Caco-2 (cell line): ENCODE data around the gene FOSL2. TPM values are rescaled to one million over a fixed set of nuclear protein-coding genes. Genes with fewer than 3 reads are reported as not detected.

Source experiments
- BruUV-seq: library from RNA; stranded (reverse); fragments of 400-500 nt; replicated peaks from 2 replicates; lab custom pipeline; 2021; lab: Mats Ljungman, UMichigan
- CTCF ChIA-PET: fragments of 300-600 bp; sonication (Branson Sonifier 250); formaldehyde crosslinking; loops from one replicate; lab custom pipeline; 2022; ENCODE audit warnings: antibody characterized with exemption; lab: Charles Lee
- POLR2A ChIA-PET: fragments of 300-600 bp; sonication (Branson Sonifier 250); formaldehyde crosslinking; loops from one replicate; lab custom pipeline; 2022; ENCODE audit warnings: antibody characterized with exemption; lab: Charles Lee
- DNase-seq, 2 experiments: peaks; one replicate each; pipeline versions ENCODE4 v3.0.0 to v3.0.0-alpha.2; 2020 to 2022
- H3K27me3 ChIP-seq: replicated peaks from 2 replicates; pipeline ENCODE4 v1.6.0; 2011; ENCODE audit warnings: low read length; ENCODE audit not compliant: control insufficient read depth, insufficient read depth
- H3K36me3 ChIP-seq: 2 replicates; pipeline ENCODE4 v1.5.1; 2011; ENCODE audit warnings: low read length; ENCODE audit not compliant: control insufficient read depth, insufficient read depth
- H3K4me1 ChIP-seq: fragments of 250-450 bp; sonication (Bioruptor Pico); 2 replicates; pipeline ENCODE4 v1.5.1; 2020; ENCODE audit warnings: mild to moderate bottlenecking
- H3K4me3 ChIP-seq: 2 replicates; pipeline ENCODE4 v1.5.1; 2011; ENCODE audit warnings: low read depth, mild to moderate bottlenecking, control low read depth, low read length
- H3K9me3 ChIP-seq: fragments of 250-450 bp; sonication (Bioruptor Pico); 2 replicates; pipeline ENCODE4 v1.5.1; 2020; ENCODE audit warnings: mild to moderate bottlenecking, moderate library complexity
- H3K27ac Mint-ChIP-seq: one replicate; pipeline ENCODE4 v1.8.0; 2022; ENCODE audit warnings: mixed read lengths; ENCODE audit not compliant: unreplicated experiment
- H3K27me3 Mint-ChIP-seq: one replicate; pipeline ENCODE4 v1.8.0; 2022; ENCODE audit warnings: mixed read lengths; ENCODE audit not compliant: insufficient read depth, unreplicated experiment
- H3K36me3 Mint-ChIP-seq: one replicate; pipeline ENCODE4 v1.8.0; 2022; ENCODE audit warnings: mild to moderate bottlenecking, mixed read lengths; ENCODE audit not compliant: insufficient read depth, unreplicated experiment
- H3K4me1 Mint-ChIP-seq: one replicate; pipeline ENCODE4 v1.8.0; 2022; ENCODE audit warnings: low read depth, mixed read lengths; ENCODE audit not compliant: unreplicated experiment
- H3K4me3 Mint-ChIP-seq: one replicate; pipeline ENCODE4 v1.8.0; 2022; ENCODE audit warnings: mild to moderate bottlenecking, moderate library complexity, mixed read lengths; ENCODE audit not compliant: unreplicated experiment
- H3K9me3 Mint-ChIP-seq: one replicate; pipeline ENCODE4 v1.8.0; 2022; ENCODE audit warnings: mixed read lengths; ENCODE audit not compliant: unreplicated experiment
- CTCF ChIP-seq, 2 experiments: fragments of 200-600 bp in 1 of 2; IDR thresholded peaks; 1 replicate in 1 of 2; 2 replicates in 1 of 2; pipeline versions ENCODE4 v1.5.1 to v1.8.0; 2011 to 2022; ENCODE audit warnings: antibody characterized with exemption in 1 of 2, control low read depth in 1 of 2, inconsistent platforms in 1 of 2, low read depth in 1 of 2, low read length in 1 of 2, mild to moderate bottlenecking in 1 of 2, moderate library complexity in 1 of 2; ENCODE audit not compliant: insufficient read depth in 1 of 2, severe bottlenecking in 1 of 2, unreplicated experiment in 1 of 2
- intact Hi-C: fragments of 100-400 bp; cut with micrococcal nuclease; formaldehyde crosslinking; loops from one replicate; pipeline ENCODE4 v1.10.0; 2022; ENCODE audit not compliant: unreplicated experiment
- total RNA-seq: library from RNA; stranded (reverse); gene quantifications from 2 replicates; pipeline ENCODE4 v1.2.3, GENCODE V29; 2022

FOSL2 gene
- total RNA-seq, 1 experiment from 2014 or later = 64.6 TPM

- ChIA-PET POLR2A (interaction anchor here (0.5 to 0.6 kb wide), 2 partner anchors 227 to 727 kb away, joined by 4 read pairs; no protein-coding TSS in a partner anchor), CTCF (interaction anchor here (0.9 to 1.4 kb wide), 3 partner anchors 18 to 678 kb away, joined by 3 to 4 read pairs (median 3); no protein-coding TSS in a partner anchor)
- intact Hi-C loops = no loop called here
Measured at GRCh38 chr2:28401411-28401810, 8.8 kb downstream of the FOSL2 start.

GRCh38 chr2:28401948-28402550, 9.4 kb downstream of the FOSL2 start:
- H3K4me3 Mint-ChIP-seq = no peak overlapping the region
- peaks cover 82% of the 10 kb centered on the region for H3K36me3 Mint-ChIP-seq
- H3K9me3 Mint-ChIP-seq = no peaks in the 10 kb centered on the region
- H3K4me3 ChIP-seq = no peak overlapping the region
- peaks cover 12% of the 10 kb centered on the region for H3K4me1 ChIP-seq
- BruUV-seq = no TSS peak
- H3K27ac Mint-ChIP-seq = peak overlapping the region; percentile 36
- POLR2A ChIA-PET = no interaction called here
- no peaks in the 10 kb centered on the region for H3K27me3 ChIP-seq
- peaks cover 25% of the 10 kb centered on the region for H3K36me3 ChIP-seq
- CTCF ChIA-PET = interaction anchor here (0.9 kb wide), 1 partner anchor 679 kb away, joined by 4 read pairs; no protein-coding TSS in a partner anchor
- no peaks in the 10 kb centered on the region for H3K27me3 Mint-ChIP-seq
- H3K4me1 Mint-ChIP-seq = peaks cover 13% of the 10 kb centered on the region
- TF ChIP-seq CTCF (IDR thresholded peaks at IDR 0.05; ENCODE audit: insufficient read depth in 1 of 2, low read depth in 1 of 2, low read length in 1 of 2, severe bottlenecking in 1 of 2, unreplicated experiment in 1 of 2) = no peak
- intact Hi-C loops = no loop called here
- no peak for DNase-seq
- no peaks in the 10 kb centered on the region for H3K9me3 ChIP-seq

More at GRCh38 chr2:28401411-28401810, 8.8 kb downstream of the FOSL2 start:
- H3K27ac Mint-ChIP-seq = peak overlapping the region; percentile 36
- no peak overlapping the region for H3K4me3 Mint-ChIP-seq
- no peak for TF ChIP-seq CTCF (IDR thresholded peaks at IDR 0.05; ENCODE audit: insufficient read depth in 1 of 2, low read depth in 1 of 2, low read length in 1 of 2, severe bottlenecking in 1 of 2, unreplicated experiment in 1 of 2)
- BruUV-seq = no TSS peak
- Histone ChIP-seq H3K4me1 (peaks cover 19% of the 10 kb centered on the region), H3K4me3 (no peak overlapping the region), H3K27me3 (no peaks in the 10 kb centered on the region), H3K9me3 (no peaks in the 10 kb centered on the region), H3K36me3 (peaks cover 25% of the 10 kb centered on the region)
- no peaks in the 10 kb centered on the region for H3K27me3 Mint-ChIP-seq
- peaks cover 13% of the 10 kb centered on the region for H3K4me1 Mint-ChIP-seq
- H3K9me3 Mint-ChIP-seq = no peaks in the 10 kb centered on the region
- no peak for DNase-seq
- H3K36me3 Mint-ChIP-seq = peaks cover 76% of the 10 kb centered on the region

GRCh38 chr2:28403370-28403956, 10.8 kb downstream of the FOSL2 start:
- intact Hi-C loops = no loop called here
- peaks cover 19% of the 10 kb centered on the region for H3K4me1 Mint-ChIP-seq
- no peak overlapping the region for H3K4me3 ChIP-seq
- H3K4me3 Mint-ChIP-seq = no peak overlapping the region
- ChIA-PET POLR2A (no interaction called here), CTCF (no interaction called here)
- H3K9me3 Mint-ChIP-seq = no peaks in the 10 kb centered on the region
- H3K9me3 ChIP-seq = no peaks in the 10 kb centered on the region
- no TSS peak for BruUV-seq
- H3K27me3 ChIP-seq = no peaks in the 10 kb centered on the region
- 0 out of 2 replicates have a peak, but pooled peaks cover 8% of the 10 kb centered on the region for H3K4me1 ChIP-seq
- no peak for DNase-seq
- peaks cover 95% of the 10 kb centered on the region for H3K36me3 Mint-ChIP-seq
- no peaks in the 10 kb centered on the region for H3K27me3 Mint-ChIP-seq
- TF ChIP-seq CTCF (IDR thresholded peaks at IDR 0.05; ENCODE audit: insufficient read depth in 1 of 2, low read depth in 1 of 2, low read length in 1 of 2, severe bottlenecking in 1 of 2, unreplicated experiment in 1 of 2) = no peak
- peaks cover 23% of the 10 kb centered on the region for H3K36me3 ChIP-seq
- peak overlapping the region; percentile 70 for H3K27ac Mint-ChIP-seq
